Measurements from ENCODE around the gene DNAH9. TPM values are rescaled to one million over a fixed set of nuclear protein-coding genes. Genes with fewer than 3 reads are reported as not detected.

The DNAH9 gene
- total RNA-seq, 3 donors from 2014 or later (not counting 1 experiment from before 2014, with no cell fraction given) = not detected

GRCh38 chr17:11738151-11738550 is 139.9 kb downstream of the DNAH9 start:
- H3K27ac Mint-ChIP-seq = no peak overlapping the region
- H3K27me3 ChIP-seq (ENCODE audit: control insufficient read depth, insufficient read depth, low read length) = no peaks in the 10 kb centered on the region
- H3K4me1 ChIP-seq (ENCODE audit: control insufficient read depth, insufficient read depth, low read length) = no peaks in the 10 kb centered on the region
- 92% methylated on average over 6 of the region's 6 CpGs for WGBS (ENCODE audit: insufficient coverage)
- ATAC-seq = no peak
- H3K4me3 Mint-ChIP-seq = no peak overlapping the region
- H3K27ac ChIP-seq (ENCODE audit: low read length) = no peak overlapping the region
- H3K27me3 Mint-ChIP-seq (ENCODE audit: low read depth in 2 of 2) = no peaks in the 10 kb centered on the region
- no peaks in the 10 kb centered on the region for H3K36me3 ChIP-seq (ENCODE audit: control insufficient read depth, insufficient read depth, low read length)
- no peak for DNase-seq
- H3K9me3 ChIP-seq (ENCODE audit: control insufficient read depth, insufficient read depth, low read length) = no peaks in the 10 kb centered on the region
- peaks cover under 1 to 2% of the 10 kb centered on the region in 2 donors for H3K9me3 Mint-ChIP-seq
- H3K4me3 ChIP-seq (ENCODE audit: low read length) = no peak overlapping the region
- intact Hi-C loops (cut with micrococcal nuclease) = no loop called here
- no peaks in the 10 kb centered on the region for H3K36me3 Mint-ChIP-seq
- no peak for TF ChIP-seq CTCF (IDR thresholded peaks at IDR 0.05)
- no peaks in the 10 kb centered on the region for H3K4me1 Mint-ChIP-seq

GRCh38 chr17:11739351-11739750 is 141.1 kb downstream of the DNAH9 start:
- Mint-ChIP-seq H3K9me3 (peaks cover 2 to 6% of the 10 kb centered on the region in 2 donors), H3K4me1 (no peaks in the 10 kb centered on the region), H3K4me3 (no peak overlapping the region), H3K36me3 (no peaks in the 10 kb centered on the region), H3K27me3 (ENCODE audit: low read depth in 2 of 2) (no peaks in the 10 kb centered on the region), H3K27ac (no peak overlapping the region)
- ATAC-seq = no peak
- intact Hi-C loops (cut with micrococcal nuclease) = no loop called here
- no peak for DNase-seq
- Histone ChIP-seq H3K27ac (ENCODE audit: low read length) (no peak overlapping the region), H3K9me3 (ENCODE audit: control insufficient read depth, insufficient read depth, low read length) (no peaks in the 10 kb centered on the region), H3K4me3 (ENCODE audit: low read length) (no peak overlapping the region), H3K27me3 (ENCODE audit: control insufficient read depth, insufficient read depth, low read length) (no peaks in the 10 kb centered on the region), H3K4me1 (ENCODE audit: control insufficient read depth, insufficient read depth, low read length) (no peaks in the 10 kb centered on the region), H3K36me3 (ENCODE audit: control insufficient read depth, insufficient read depth, low read length) (no peaks in the 10 kb centered on the region)
- 97% methylated on average over 4 of the region's 5 CpGs for WGBS (ENCODE audit: insufficient coverage)
- no peak for TF ChIP-seq CTCF (IDR thresholded peaks at IDR 0.05)

- Mint-ChIP-seq H3K27ac (no peak overlapping the region), H3K4me1 (no peaks in the 10 kb centered on the region), H3K36me3 (no peaks in the 10 kb centered on the region), H3K27me3 (ENCODE audit: low read depth in 2 of 2) (no peaks in the 10 kb centered on the region), H3K9me3 (peaks cover 2 to 7% of the 10 kb centered on the region in 2 donors), H3K4me3 (no peak overlapping the region)
- no peak for TF ChIP-seq CTCF (IDR thresholded peaks at IDR 0.05)
- intact Hi-C loops (cut with micrococcal nuclease) = no loop called here
- Histone ChIP-seq H3K4me1 (ENCODE audit: control insufficient read depth, insufficient read depth, low read length) (no peaks in the 10 kb centered on the region), H3K9me3 (ENCODE audit: control insufficient read depth, insufficient read depth, low read length) (no peaks in the 10 kb centered on the region), H3K4me3 (ENCODE audit: low read length) (no peak overlapping the region), H3K27ac (ENCODE audit: low read length) (no peak overlapping the region), H3K27me3 (ENCODE audit: control insufficient read depth, insufficient read depth, low read length) (no peaks in the 10 kb centered on the region), H3K36me3 (ENCODE audit: control insufficient read depth, insufficient read depth, low read length) (no peaks in the 10 kb centered on the region)
- DNase-seq (no peak), ATAC-seq (no peak)
- 82% methylated on average over 5 of the region's 6 CpGs for WGBS (ENCODE audit: insufficient coverage)
These were observed 141.6 kb downstream of the DNAH9 start for GRCh38 chr17:11739848-11740247.

- Mint-ChIP-seq H3K36me3 (no peaks in the 10 kb centered on the region), H3K4me3 (no peak overlapping the region), H3K9me3 (peaks cover 9 to 14% of the 10 kb centered on the region in 2 donors), H3K27me3 (ENCODE audit: low read depth in 2 of 2) (no peaks in the 10 kb centered on the region), H3K27ac (no peak overlapping the region), H3K4me1 (no peaks in the 10 kb centered on the region)
- H3K9me3 ChIP-seq (ENCODE audit: control insufficient read depth, insufficient read depth, low read length) = peaks cover 3% of the 10 kb centered on the region
- H3K27ac ChIP-seq (ENCODE audit: low read length) = no peak overlapping the region
- intact Hi-C loops (cut with micrococcal nuclease) = no loop called here
- TF ChIP-seq CTCF (IDR thresholded peaks at IDR 0.05) = no peak
- no peaks in the 10 kb centered on the region for H3K27me3 ChIP-seq (ENCODE audit: control insufficient read depth, insufficient read depth, low read length)
- DNase-seq (no peak), ATAC-seq (no peak)
- WGBS (ENCODE audit: insufficient coverage) = 42% methylated on average over 4 of the region's 4 CpGs
- no peaks in the 10 kb centered on the region for H3K4me1 ChIP-seq (ENCODE audit: control insufficient read depth, insufficient read depth, low read length)
- H3K36me3 ChIP-seq (ENCODE audit: control insufficient read depth, insufficient read depth, low read length) = no peaks in the 10 kb centered on the region
- H3K4me3 ChIP-seq (ENCODE audit: low read length) = no peak overlapping the region
These were observed 144.6 kb downstream of the DNAH9 start for GRCh38 chr17:11742886-11743285.

All from natural killer cell (primary cell).